NCI-H128 (cell line): ENCODE measurements around the gene GNRHR.
"Not testable (repeated sequence)": the region's sequence is repeated elsewhere in the genome, so short reads cannot be mapped to it uniquely, and the experiment has no call there.

Source experiments
- DNase-seq: peaks from one replicate; lab custom pipeline; 2025; ENCODE audit not compliant: unreplicated experiment; lab: John Stamatoyannopoulos, UW

The GNRHR gene, protein sequence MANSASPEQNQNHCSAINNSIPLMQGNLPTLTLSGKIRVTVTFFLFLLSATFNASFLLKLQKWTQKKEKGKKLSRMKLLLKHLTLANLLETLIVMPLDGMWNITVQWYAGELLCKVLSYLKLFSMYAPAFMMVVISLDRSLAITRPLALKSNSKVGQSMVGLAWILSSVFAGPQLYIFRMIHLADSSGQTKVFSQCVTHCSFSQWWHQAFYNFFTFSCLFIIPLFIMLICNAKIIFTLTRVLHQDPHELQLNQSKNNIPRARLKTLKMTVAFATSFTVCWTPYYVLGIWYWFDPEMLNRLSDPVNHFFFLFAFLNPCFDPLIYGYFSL

DNA sequence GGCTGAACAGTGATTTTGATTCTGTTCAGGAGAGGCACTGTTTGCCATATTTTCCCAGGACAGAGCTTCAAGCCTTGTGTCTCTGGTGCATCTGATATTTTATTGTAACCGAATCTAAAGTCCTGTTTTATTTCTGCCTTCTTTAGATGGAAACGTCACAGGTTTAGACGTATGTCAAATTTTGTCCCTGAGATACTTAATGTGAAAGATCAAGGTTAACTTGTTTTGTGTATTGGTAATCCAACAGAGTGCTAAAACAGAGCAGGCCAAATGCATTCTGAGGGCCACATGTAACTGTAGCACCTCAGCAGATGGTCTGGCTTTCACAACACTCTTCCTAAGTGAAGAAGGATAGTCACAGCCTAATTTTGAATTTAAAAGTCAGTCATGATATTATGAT, at the start of gene GNRHR:
GNRHR (minus strand) TSS at position 101 of the 400 bp plus-strand sequence; CDS start at position 48, 53 bp downstream.
- DNase-seq = no peak

DNA sequence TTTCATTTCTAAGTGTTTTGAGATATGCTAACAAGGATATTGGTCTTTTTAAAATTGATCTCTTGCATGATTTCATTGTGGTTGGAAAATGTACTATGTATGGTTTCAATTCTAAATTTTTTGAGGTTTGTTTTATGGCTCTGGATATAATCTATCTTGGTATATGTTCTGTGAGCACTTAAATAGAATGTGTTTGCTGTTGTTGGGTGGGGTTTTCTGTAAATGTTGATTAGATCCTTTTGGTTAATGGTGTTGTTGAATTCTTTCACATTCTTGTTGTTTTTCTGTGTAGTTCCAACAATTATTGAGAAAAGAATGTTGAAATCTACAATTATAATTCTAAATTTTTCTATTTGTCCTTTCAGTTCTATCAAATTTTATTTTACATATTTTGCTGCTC, 42.6 kb upstream of the GNRHR start:
- DNase-seq = no peak

DNA sequence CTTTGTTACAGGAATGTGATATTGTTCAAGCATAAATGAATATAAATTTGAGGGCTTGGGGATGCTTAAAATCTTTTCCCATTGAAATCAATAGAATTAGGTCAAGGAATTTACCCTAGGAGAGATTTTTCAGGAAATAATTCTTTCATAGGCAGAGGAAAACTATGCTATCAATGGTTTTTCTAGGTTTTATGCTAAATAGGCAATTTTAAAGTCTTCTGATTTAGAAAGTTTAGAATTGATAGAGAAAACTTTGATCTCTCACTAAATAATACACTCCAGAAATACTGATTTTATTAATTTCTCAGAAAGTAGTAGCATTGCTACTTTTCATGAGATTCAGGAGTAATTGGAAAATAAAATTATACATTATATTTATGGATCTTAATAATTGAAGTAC, 36.5 kb upstream of the GNRHR start:
- DNase-seq = no peak

DNA sequence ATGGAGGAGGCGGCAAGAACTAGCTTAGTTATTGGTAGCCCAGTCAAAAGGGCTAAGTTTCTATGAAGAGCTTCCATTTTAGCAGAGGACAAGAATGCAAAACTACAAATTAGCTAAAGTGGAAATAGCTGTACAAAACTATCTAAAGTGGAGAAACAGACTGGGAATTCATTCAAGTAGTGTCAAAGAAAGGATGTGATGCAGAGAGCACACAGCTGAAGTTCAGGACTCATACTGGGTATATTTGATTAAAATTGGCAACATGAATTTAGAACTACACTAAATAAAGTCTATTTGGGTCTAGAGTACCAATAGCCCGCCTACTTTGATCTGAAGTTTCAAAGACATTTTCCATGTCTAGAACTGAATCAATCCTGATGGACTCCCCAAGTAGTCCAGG, 33.1 kb upstream of the GNRHR start:
- DNase-seq = no peak

DNA sequence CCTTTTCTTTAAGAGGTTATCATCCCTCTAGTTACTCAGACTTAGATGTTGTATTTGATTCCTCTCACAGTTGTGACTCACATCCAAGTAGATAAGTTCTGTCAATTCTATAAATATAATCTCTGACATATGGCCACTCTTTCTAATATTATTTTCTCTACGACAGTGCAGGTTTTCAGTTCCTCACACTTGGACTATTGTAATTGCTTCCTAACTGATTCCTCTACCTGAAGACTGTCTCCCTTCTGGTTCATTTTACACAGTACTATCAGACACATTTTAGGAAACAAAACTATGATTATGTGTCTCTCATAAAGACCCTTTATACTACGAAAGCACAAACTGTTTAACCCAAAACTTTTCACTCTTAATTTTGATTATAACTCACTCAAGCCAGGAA, 31.3 kb upstream of the GNRHR start:
- no peak for DNase-seq

DNA sequence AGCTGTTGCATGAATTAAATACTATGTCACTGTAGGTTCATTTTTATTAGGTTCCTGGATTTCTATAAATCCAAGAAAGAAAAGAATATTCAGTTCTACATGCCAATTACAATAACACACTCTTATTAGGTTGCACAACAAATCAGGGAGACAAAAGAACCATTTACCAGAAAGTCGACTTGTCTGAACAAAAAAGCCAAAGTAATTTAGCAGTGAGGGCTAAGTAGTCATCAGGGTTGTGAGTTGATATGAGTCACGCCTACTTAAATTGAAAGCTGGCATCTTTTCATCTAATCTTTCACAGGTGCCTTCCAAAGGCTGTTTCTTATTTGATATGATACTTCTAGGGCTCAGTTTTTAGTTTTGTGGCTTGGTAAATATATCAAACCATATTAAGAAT, 25.4 kb upstream of the GNRHR start:
- DNase-seq = no peak

DNA sequence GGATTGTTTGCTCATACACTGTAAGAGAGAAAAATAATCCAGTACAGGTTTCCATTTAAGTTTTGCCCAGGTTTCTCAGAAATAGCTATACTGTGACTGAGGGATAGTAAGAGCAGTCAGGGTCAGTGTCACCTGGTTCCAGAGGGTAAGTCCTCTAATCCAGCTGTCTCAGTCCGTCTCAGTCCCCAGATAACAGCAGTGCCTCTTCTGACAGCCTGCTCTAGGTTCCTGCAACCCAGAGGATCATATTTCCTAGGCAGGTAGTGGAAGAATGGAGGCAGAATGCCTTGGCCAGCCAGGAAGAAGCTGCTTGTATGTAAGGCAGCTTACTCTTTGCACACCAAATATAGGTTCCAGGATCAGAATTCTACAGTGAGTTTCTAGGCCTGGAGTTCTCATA, 22.6 kb upstream of the GNRHR start:
- no peak for DNase-seq

DNA sequence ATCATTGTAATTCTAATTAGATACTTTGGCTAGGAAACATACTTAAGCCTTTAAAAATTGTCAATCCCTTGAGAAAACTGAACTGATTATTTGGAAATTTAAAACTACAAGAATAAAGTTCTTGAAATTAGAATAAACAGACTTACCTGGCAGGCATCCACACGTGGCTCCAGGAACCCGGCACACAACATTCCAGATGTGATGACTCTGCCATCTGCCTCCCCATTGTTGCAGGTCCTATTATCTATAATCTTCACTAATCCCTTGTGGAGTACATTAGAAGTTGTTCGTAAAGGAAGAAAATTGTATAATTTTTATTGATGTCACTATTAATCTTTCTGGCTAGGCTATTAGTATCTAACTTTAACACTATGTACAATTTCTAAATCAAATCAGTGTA, 16.2 kb upstream of the GNRHR start:
- DNase-seq = no peak

DNA sequence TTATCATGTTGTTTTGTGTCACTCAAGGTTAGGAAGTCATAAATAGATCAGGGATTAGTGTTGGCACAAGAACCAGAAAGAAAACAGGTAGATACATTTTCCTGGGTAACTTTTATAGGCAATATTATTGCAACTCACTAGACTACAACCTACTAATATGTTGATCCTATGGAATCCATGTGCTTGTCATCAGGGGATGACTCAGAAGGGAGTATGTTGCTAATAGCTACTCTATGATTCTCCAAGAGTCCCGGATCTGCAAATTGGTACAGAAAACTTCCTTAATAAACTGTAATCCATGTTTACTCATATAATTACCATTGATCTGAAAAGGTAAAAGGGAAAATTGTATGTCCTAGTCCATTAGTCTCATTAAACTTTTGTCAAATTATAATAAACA, 11.7 kb upstream of the GNRHR start:
- DNase-seq = no peak

DNA sequence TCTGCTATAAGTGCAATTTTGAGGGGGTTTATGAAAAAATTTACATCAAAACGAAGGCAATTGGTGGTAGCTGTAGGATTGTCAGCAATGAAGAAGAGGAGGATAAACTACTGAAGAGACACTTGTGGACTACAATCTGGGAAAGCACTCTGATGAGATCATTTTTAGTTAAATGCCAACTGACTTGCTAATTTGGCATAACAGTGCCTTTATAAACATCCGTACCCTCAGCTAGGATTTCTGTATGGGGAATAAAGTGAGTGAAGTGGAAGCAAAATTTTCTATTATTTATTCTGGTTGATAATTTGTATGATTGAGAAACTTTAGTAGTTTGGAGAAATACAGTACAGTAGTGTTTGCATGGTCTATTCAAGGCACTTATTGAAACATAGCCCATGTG, 11.2 kb upstream of the GNRHR start:
- DNase-seq = no peak

DNA sequence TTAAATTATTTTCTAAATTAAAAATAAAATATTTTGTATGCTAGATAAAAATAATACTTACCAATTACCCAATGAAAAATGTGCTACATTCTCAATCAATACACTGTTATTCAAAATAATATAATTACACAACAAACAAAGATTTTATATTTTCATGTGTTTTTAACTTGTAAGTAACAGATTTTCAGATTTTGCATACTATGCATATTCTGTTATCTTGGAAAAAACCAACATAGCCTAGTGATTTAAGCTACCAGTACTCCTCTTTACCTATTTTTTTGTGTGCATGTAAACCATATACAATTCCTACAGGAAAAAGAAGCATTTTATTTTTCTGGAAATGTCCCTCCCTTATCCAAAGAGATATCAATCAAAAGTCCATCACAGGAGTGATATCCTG, 10.0 kb upstream of the GNRHR start:
- DNase-seq = no peak

DNA sequence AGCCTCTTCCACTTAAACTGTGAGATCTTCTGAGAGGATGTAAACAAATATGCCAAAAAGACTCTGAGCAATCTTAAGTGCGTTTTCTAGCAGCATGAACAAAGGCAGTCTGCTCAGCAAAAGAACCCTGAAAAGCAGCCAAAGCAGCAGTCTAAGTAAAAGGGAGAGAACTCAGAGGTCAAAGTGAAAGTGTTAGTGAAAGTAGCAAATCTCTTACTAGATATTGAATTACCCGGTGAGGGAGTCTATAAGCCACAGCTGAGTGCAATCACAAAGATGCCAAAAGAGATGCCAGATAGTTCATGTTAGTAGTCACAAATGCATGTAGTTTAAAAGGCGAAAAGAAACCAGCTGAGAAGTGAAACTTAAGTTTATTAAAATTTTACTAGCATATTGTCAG, 7.9 kb upstream of the GNRHR start:
- DNase-seq = no peak

DNA sequence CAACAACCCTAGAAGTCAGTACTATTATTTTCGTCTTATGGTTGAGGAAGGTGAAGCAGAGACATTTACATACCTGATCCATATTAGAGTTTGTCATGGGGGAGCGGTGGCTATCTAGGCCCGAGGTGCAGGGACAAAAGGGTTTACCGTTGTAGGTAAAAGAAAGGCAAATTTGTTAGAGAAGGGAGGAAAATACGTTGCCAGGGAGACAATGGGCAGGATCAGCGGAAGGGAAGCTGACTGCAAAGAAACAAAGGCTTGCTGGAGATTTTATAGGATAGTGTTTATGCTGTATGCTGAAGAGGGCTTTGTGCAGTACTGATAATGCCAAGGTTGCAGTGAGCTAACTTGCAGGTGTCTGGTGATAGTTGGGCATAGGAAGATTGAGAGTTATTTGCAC, 2.8 kb upstream of the GNRHR start:
- not testable (repeated sequence) for DNase-seq

DNA sequence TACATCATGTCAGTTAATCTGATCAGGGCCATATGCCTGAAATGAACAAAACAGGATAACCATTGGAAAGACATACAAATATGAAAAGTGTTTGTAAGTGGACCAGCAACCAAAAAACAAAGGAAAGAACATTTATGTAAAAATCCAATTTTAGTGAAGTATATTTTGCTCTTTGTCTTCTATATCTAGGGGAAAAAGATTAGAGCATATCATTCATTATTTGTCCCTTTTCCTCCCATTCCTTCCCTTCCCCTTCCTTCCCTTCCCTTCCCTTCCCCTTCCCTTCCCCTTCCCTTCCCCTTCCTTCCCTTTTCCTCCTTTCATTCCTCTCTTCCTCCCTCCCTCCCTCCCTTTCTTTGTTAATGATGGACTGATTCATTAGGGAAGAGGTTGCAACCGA, 1.8 kb upstream of the GNRHR start:
- DNase-seq = no peak

DNA sequence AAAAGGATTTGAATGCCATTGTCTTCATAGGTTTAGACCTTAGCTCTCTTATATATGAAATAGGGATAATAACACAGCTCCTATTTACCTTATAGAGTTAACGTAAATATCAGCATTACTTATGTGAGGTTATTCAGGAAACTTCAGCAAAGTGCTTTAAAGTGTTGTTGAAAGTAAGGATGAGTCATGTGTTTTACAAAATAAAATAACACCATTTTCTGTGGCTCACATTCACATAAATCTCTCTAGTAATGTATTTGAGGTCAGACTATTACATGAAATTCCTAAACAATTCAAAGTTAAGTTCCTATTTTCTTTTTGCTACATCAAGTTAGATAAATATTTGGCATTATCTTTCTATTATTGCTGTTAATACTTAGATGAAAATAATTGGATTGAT, 2.9 kb downstream of the GNRHR start:
- no peak for DNase-seq

DNA sequence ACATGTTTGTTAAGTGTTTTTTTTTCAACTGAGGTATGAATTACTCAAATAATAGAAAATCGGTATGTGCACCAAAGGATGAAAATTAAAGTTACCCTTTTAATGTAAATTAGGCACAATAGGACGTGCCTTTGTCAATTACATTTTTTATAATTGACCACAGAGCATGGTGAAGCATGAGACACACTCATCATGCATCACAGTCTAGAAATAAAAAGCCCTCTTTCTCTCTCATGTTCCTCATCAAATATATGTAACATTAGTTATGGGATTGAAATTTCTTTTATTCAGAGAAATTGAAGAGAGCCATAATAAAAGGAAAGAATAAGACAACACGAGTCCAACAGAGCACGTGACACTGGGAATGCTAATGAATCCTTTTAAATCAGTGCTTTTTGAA, 3.5 kb downstream of the GNRHR start:
- no peak for DNase-seq

DNA sequence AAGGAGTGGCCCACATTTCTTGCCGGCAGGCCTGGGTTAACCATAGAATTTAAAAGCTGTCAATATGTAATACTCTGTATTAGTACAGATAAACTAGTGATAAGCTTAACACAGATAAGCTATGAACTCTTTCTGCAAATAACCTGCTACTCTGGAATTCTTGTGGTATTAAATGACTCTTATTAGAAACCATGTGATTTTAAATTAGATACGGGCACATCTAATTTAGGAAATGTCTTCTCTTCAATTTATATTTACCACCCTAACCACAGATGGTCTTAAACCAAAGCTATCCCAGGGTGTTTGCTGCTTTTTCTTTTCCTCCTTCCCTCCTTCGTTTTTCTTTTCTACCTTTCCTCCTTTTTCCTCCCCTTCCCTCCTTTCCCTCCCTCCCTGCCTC, 4.9 kb downstream of the GNRHR start:
- no peak for DNase-seq

DNA sequence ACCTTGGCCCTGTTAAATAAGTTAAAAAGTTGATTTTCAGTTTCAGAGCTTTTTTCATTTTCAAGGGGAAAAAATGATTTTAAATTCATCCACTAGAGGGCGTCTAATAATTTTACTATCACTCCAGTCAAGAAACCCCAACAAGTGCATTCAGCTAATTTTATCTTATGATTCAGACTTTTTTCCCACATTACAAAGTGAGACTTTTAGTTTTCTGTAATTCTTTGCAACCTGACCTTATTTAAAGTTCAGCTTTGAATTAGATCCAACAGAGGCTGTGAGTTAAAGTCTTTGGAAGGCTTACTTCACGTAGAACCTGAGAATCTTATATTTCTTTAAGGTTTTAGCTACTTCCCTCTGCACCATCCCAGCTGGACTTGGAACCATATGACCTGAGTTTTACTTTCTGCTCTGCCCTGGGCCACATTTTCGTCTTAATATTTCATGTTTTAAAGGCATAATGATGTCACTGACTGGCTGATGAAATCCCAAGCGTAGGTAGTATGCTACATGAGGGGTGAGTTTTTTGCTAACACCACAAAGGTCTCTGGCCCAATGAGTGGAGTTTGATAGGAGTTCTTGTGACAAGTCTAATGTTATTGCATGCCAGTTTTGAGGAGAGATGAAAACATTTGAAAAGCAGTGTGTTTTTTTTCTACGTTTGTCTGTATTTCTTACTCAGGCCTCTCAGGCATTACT, 7.2 kb downstream of the GNRHR start:
- no peak for DNase-seq

DNA sequence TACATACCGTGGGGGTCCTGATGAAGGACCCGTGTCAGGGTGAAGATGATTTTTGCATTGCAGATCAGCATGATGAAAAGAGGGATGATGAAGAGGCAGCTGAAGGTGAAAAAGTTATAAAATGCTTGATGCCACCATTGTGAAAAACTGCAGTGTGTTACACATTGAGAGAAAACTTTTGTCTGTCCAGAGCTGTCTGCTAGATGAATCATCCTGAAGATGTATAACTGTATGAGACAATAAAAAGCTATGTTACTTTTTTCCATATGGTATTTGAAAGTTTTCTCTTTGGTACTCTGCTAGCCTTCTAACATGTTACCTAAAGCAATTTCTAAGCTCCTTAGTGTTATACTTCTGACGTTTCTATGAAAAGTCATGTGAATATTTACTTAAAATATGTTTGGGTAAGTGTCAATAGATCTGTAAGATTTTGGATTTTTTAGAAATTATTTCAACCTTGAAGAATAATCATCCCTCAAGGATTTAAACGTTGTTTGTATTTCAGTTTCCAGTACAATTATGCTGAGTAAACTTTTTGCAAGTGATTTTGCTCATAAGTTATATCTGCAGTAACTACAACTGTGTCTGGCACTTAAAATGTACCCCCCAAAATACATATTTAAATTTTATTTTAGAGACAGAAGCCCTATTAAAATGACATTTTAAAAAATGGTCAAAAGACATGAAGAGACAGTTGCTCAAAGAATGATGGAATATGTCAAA, 9.5 kb downstream of the GNRHR start:
- DNase-seq = no peak

DNA sequence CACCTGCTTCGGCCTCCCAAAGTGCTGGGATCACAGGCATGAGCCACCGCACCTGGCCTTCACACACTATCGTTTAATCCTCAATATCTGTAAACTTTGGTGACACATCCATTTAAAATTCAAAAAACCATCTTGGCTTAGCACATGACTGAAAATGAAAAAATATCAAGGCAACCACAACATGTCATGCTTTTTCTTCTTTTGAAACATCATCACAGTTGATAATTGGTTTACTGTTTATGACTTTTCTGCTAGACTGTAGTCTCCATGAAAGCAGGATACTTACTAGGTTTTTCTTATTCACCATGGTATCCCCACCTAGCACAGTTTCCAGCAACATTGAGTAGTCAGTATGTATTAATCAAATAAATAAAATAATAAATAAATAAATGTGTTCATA, 11.0 kb downstream of the GNRHR start:
- no peak for DNase-seq

DNA sequence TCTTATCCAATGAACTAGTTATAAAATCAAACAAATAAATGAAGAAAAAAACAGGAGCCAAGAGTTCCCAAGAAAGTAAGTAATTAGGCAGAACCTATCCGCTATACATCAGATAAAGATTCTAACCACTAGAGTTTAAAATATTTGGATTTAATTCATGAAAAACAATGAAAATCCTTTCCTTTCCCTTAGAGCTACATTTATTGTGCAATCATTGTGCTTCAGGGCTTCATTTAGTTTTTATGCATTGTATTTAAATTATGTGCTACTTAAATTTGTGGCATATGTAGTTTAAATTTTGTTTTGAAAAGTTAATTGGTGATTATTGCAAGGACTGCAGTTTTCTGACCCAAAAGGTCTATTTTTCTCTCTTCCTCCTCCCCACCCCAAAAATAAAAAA, 17.9 kb downstream of the GNRHR start:
- DNase-seq = no peak

DNA sequence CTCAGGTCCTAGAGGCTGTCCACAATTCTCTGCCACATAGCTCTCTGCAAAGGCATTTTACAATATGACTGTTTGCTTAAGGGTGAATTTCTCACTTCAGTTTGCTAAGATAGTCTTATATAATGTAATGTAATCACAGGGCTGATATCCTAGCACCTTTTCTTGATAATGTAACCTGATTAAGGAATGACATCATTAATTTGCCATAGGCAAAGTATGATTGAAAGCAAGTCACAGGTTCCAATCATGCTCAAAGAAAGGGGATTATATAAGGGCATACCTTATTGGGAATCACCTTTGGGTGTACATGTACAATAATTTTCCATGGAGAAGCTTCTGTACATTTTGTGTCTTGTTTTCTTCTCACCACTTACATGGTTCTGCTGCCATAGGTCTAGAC, 18.9 kb downstream of the GNRHR start:
- DNase-seq = no peak
